ENCODE data around the gene GMCL1.

DNA sequence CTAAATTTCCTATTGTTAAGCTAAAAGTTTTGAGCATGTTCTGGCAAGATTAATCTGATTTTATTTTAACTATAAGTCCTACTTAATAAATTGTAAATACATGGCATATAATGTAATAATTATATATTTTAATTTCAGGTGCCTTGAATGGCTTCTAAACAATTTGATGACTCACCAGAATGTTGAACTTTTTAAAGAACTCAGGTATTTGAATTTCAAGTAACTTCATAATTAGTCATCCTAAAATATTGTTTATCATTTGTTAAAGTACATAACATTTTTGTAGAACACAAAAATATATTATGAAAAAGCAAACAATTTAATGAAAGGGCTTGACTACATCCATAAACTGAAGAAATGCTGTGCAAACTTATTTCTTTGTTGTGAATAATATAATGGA lies 14.5 kb downstream of the GMCL1 start:
- TF ChIP-seq CTCF (IDR thresholded peaks at IDR 0.05) (no peak), POLR2A (IDR thresholded peaks at IDR 0.05) (no peak)

Data from right lobe of liver (tissue), 4 donors.